Measurements from ENCODE around the gene AGBL4. TPM values are rescaled to one million over a fixed set of nuclear protein-coding genes. Genes with fewer than 3 reads are reported as not detected.
"Not testable (repeated sequence)": the region's sequence is repeated elsewhere in the genome, so short reads cannot be mapped to it uniquely, and the experiment has no call there.

AGBL4 gene
- total and polyA plus RNA-seq, 2 donors, result 0.18 to 0.24 TPM

DNA sequence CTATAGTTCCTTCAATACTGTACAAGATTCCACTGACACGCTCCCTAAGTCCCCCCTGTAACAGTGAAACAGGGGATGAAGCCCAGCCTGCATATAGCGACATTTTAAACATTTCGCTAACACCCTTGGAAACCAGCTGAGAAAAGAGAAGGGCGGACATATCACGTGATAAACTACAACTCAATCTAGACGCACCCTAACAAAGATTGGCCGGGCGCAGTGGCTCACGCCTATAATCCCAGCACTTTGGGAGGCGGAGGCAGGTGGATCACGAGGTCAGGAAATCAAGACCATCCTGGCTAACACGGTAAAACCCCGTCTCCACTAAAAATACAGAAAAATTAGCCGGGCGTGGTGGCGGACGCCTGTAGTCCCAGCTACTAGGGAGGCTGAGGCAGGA is 236.7 kb downstream of the AGBL4 start:
- DNase-seq (ENCODE audit: low read depth in 6 of 9, low spot score in 9 of 9); H3K4me3 ChIP-seq (ENCODE audit: low read length in 2 of 2); H3K27me3 ChIP-seq (ENCODE audit: control insufficient read depth in 2 of 2, insufficient read depth in 1 of 2, low read length in 1 of 2); H3K27ac ChIP-seq (ENCODE audit: low read depth in 1 of 2, low read length in 1 of 2); H3K9me3 ChIP-seq (ENCODE audit: control insufficient read depth in 2 of 2, insufficient read depth in 1 of 2, low read length in 1 of 2); H3K36me3 ChIP-seq (ENCODE audit: control insufficient read depth in 2 of 2, insufficient read depth in 2 of 2, low read length in 1 of 2); H3K4me1 ChIP-seq (ENCODE audit: control insufficient read depth in 2 of 2, insufficient read depth in 2 of 2, low read length in 2 of 2): not testable (repeated sequence)
- 96% methylated on average over 17 of the region's 17 CpGs for WGBS

DNA sequence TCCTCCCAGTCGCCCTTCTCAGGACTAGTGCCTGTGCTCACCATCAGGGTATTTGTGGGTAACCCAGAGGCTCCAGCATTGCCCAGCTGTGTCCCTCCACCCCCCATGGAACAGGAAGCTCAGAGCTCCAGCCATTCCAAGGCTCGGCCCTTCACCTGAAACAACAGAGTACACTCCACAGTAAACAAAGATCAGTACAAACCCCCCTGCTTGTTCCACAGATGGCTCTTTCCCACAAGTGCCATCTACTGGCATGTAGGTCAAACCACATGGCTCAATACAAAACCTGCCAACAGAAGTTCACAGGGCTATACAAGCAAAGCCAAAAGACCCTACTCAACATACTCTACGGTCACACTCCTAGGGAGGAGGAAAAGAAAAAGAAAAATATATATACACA is 258.7 kb downstream of the AGBL4 start:
- no peak overlapping the region for H3K4me3 ChIP-seq (ENCODE audit: low read length in 2 of 2)
- H3K27me3 ChIP-seq (ENCODE audit: control insufficient read depth in 2 of 2, insufficient read depth in 1 of 2, low read length in 1 of 2), result no peaks in the 10 kb centered on the region
- H3K27ac ChIP-seq (ENCODE audit: low read depth in 1 of 2, low read length in 1 of 2), result no peak overlapping the region
- peaks cover 0 to 15% of the 10 kb centered on the region in 2 donors for H3K9me3 ChIP-seq (ENCODE audit: control insufficient read depth in 2 of 2, insufficient read depth in 1 of 2, low read length in 1 of 2)
- no peaks in the 10 kb centered on the region for H3K36me3 ChIP-seq (ENCODE audit: control insufficient read depth in 2 of 2, insufficient read depth in 2 of 2, low read length in 1 of 2)
- H3K4me1 ChIP-seq (ENCODE audit: control insufficient read depth in 2 of 2, insufficient read depth in 2 of 2, low read length in 2 of 2), result no peaks in the 10 kb centered on the region
- 70% methylated on average over 3 of the region's 3 CpGs for WGBS
- no peak for DNase-seq (ENCODE audit: low read depth in 6 of 9, low spot score in 9 of 9)

DNA sequence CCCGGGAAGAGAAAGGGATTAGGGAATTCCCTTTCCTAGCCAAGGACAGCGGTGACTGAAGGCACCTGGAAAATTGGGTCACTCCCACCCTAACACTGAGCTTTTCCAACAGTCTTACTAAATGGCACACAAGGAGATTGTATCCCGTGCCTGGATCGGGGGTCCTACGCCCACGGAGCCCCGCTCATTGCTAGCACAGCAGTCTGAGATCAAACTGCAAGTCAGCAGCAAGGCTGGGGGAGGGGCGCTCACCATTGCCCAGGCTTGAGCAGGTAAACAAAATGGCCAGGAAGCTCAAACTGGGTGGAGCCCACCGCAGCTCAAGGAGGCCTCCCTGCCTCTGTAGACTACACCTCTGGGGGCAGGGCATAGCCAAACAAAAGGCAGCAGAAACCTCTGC is 285.6 kb downstream of the AGBL4 start:
- 97% methylated on average over 9 of the region's 9 CpGs for WGBS
- not testable (repeated sequence) for DNase-seq (ENCODE audit: low read depth in 6 of 9, low spot score in 9 of 9); H3K4me3 ChIP-seq (ENCODE audit: low read length in 2 of 2)

DNA sequence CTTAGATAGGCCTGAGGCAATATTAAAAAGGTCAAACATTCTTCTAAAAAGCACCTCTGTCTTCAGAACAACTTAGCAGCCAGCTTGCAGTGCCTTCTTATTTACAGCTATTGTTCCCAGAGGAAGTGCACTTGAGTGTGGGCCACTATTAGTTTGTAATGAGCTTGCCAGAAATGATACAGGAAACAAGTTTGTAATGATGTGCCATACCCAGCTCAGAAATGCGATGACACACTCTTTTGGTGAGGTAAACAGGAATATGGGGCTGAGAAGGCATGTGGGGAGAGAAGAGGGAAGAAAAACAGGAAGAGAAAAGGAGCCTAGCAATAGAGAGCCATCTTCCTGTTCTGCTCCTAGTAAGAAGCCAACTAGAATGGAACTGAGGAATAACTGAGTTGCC is 295.4 kb downstream of the AGBL4 start:
- Histone ChIP-seq H3K36me3 (ENCODE audit: control insufficient read depth in 2 of 2, insufficient read depth in 2 of 2, low read length in 1 of 2) (no peaks in the 10 kb centered on the region), H3K4me1 (ENCODE audit: control insufficient read depth in 2 of 2, insufficient read depth in 2 of 2, low read length in 2 of 2) (no peaks in the 10 kb centered on the region), H3K4me3 (ENCODE audit: low read length in 2 of 2) (no peak overlapping the region), H3K27ac (ENCODE audit: low read depth in 1 of 2, low read length in 1 of 2) (no peak overlapping the region), H3K9me3 (ENCODE audit: control insufficient read depth in 2 of 2, insufficient read depth in 1 of 2, low read length in 1 of 2) (peaks cover 0 to 9% of the 10 kb centered on the region in 2 donors), H3K27me3 (ENCODE audit: control insufficient read depth in 2 of 2, insufficient read depth in 1 of 2, low read length in 1 of 2) (no peaks in the 10 kb centered on the region)
- 19% methylated on average over 1 of the region's 1 CpG for WGBS
- no peak for DNase-seq (ENCODE audit: low read depth in 6 of 9, low spot score in 9 of 9)

More for the DNA sequence above, 285.6 kb downstream of the AGBL4 start:
- H3K27me3 ChIP-seq (ENCODE audit: control insufficient read depth in 2 of 2, insufficient read depth in 1 of 2, low read length in 1 of 2); H3K4me1 ChIP-seq (ENCODE audit: control insufficient read depth in 2 of 2, insufficient read depth in 2 of 2, low read length in 2 of 2); H3K9me3 ChIP-seq (ENCODE audit: control insufficient read depth in 2 of 2, insufficient read depth in 1 of 2, low read length in 1 of 2); H3K36me3 ChIP-seq (ENCODE audit: control insufficient read depth in 2 of 2, insufficient read depth in 2 of 2, low read length in 1 of 2); H3K27ac ChIP-seq (ENCODE audit: low read depth in 1 of 2, low read length in 1 of 2): not testable (repeated sequence)

DNA sequence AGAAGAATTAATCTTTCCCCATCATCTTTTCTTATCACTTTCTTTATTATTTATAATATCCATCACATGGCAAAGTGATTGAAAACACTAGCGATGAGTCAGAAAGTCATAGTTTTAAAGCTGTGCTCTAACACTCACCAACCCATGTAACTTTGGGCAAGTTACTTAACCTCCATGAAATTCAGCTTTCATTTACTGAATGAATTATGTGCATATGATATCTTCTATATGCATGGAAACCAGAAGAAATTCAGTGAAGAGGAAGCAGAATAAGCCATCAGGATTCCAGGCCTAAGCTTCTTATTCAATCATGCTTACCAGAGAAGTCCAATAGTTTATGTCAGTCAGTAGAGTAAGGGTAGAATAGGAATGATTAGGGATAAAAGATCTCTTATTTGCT is 300.1 kb downstream of the AGBL4 start:
- Histone ChIP-seq H3K36me3 (ENCODE audit: control insufficient read depth in 2 of 2, insufficient read depth in 2 of 2, low read length in 1 of 2) (no peaks in the 10 kb centered on the region), H3K27ac (ENCODE audit: low read depth in 1 of 2, low read length in 1 of 2) (no peak overlapping the region), H3K27me3 (ENCODE audit: control insufficient read depth in 2 of 2, insufficient read depth in 1 of 2, low read length in 1 of 2) (no peaks in the 10 kb centered on the region), H3K4me3 (ENCODE audit: low read length in 2 of 2) (no peak overlapping the region), H3K9me3 (ENCODE audit: control insufficient read depth in 2 of 2, insufficient read depth in 1 of 2, low read length in 1 of 2) (no peaks in the 10 kb centered on the region), H3K4me1 (ENCODE audit: control insufficient read depth in 2 of 2, insufficient read depth in 2 of 2, low read length in 2 of 2) (no peaks in the 10 kb centered on the region)
- 99% methylated on average over 1 of the region's 1 CpG for WGBS
- DNase-seq (ENCODE audit: low read depth in 6 of 9, low spot score in 9 of 9), result no peak

DNA sequence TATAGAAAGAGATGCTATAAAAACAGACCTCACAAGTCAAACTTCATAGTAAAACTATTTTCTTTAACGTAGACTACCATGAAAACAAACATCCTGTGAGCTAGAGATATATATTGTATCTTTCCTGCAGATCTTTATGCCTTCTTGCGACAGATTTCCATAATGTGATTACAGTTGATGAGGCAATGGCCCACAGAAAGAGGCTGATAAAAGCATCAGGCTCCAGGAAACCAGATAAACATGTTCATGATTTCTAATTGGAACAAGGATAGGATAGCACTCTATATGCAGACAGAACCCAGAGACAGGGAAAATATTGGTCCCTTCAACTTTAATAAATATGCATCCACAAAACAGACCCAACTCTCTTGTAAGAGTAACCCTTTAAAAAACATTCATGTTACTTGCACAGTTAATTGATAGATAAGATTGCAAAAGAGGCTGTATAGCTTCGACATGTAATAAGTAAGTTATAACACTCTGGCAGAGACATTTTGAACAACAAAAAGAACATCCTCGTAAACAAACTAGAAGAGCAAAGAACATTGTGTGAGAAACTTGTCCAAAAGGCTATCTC is 329.4 kb downstream of the AGBL4 start:
- 66% methylated on average over 4 of the region's 4 CpGs for WGBS
- DNase-seq (ENCODE audit: low read depth in 6 of 9, low spot score in 9 of 9), result no peak

DNA sequence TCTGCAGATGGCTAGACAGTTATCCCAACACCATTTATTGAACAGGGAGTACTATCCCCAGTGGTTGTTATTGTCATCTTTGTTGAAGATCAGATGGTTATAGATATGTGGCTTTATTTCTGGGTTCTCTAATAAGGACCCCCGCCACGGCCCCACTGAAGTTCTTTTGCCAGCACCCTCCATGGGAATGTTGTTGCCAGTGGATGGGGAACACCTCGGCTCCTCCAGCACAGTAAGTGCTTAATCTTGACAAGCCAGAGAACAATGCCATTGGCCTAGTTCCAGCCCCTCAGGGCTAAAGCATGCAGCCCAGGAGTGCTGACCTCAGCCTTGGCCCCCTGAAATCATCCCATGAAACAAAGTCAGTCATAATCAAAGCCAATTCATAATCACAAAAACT is 337.6 kb downstream of the AGBL4 start:
- Histone ChIP-seq H3K4me1 (ENCODE audit: control insufficient read depth in 2 of 2, insufficient read depth in 2 of 2, low read length in 2 of 2) (no peaks in the 10 kb centered on the region), H3K4me3 (ENCODE audit: low read length in 2 of 2) (no peak overlapping the region), H3K9me3 (ENCODE audit: control insufficient read depth in 2 of 2, insufficient read depth in 1 of 2, low read length in 1 of 2) (no peaks in the 10 kb centered on the region), H3K36me3 (ENCODE audit: control insufficient read depth in 2 of 2, insufficient read depth in 2 of 2, low read length in 1 of 2) (no peaks in the 10 kb centered on the region), H3K27ac (ENCODE audit: low read depth in 1 of 2, low read length in 1 of 2) (no peak overlapping the region), H3K27me3 (ENCODE audit: control insufficient read depth in 2 of 2, insufficient read depth in 1 of 2, low read length in 1 of 2) (no peaks in the 10 kb centered on the region)
- WGBS, result 87% methylated on average over 3 of the region's 3 CpGs
- no peak for DNase-seq (ENCODE audit: low read depth in 6 of 9, low spot score in 9 of 9)

More for the DNA sequence above, 329.4 kb downstream of the AGBL4 start:
- H3K9me3 ChIP-seq (ENCODE audit: control insufficient read depth in 2 of 2, insufficient read depth in 1 of 2, low read length in 1 of 2), result no peaks in the 10 kb centered on the region
- H3K27me3 ChIP-seq (ENCODE audit: control insufficient read depth in 2 of 2, insufficient read depth in 1 of 2, low read length in 1 of 2), result no peaks in the 10 kb centered on the region
- H3K27ac ChIP-seq (ENCODE audit: low read depth in 1 of 2, low read length in 1 of 2), result no peak overlapping the region
- no peaks in the 10 kb centered on the region for H3K4me1 ChIP-seq (ENCODE audit: control insufficient read depth in 2 of 2, insufficient read depth in 2 of 2, low read length in 2 of 2)
- no peak overlapping the region for H3K4me3 ChIP-seq (ENCODE audit: low read length in 2 of 2)
- no peaks in the 10 kb centered on the region for H3K36me3 ChIP-seq (ENCODE audit: control insufficient read depth in 2 of 2, insufficient read depth in 2 of 2, low read length in 1 of 2)

DNA sequence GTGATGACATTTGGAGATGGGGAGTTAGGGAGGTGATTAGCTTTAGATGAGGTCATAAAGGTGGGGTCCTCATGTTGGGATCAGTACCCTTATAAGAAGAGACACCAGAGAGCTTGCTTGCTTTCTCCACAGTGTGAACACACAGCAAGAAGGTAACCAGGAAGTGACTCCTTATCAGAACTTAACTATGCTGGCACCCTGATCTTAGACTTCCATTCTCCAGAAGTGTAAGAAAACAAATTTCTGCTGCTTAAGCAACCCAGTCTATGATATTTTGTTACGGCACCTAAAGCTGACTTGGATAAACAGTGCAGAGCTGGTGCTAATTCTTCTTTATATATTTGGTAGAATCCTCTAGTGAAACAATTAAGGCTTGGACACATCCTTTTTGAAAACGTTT is 346.0 kb downstream of the AGBL4 start:
- no peak for DNase-seq (ENCODE audit: low read depth in 6 of 9, low spot score in 9 of 9)
- 53% methylated on average over 2 of the region's 2 CpGs for whole genome bisulfite sequencing
- no peak overlapping the region for H3K27ac ChIP-seq (ENCODE audit: low read depth in 1 of 2, low read length in 1 of 2)
- H3K27me3 ChIP-seq (ENCODE audit: control insufficient read depth in 2 of 2, insufficient read depth in 1 of 2, low read length in 1 of 2), result no peaks in the 10 kb centered on the region
- no peaks in the 10 kb centered on the region for H3K4me1 ChIP-seq (ENCODE audit: control insufficient read depth in 2 of 2, insufficient read depth in 2 of 2, low read length in 2 of 2)
- H3K36me3 ChIP-seq (ENCODE audit: control insufficient read depth in 2 of 2, insufficient read depth in 2 of 2, low read length in 1 of 2), result no peaks in the 10 kb centered on the region
- no peaks in the 10 kb centered on the region for H3K9me3 ChIP-seq (ENCODE audit: control insufficient read depth in 2 of 2, insufficient read depth in 1 of 2, low read length in 1 of 2)
- H3K4me3 ChIP-seq (ENCODE audit: low read length in 2 of 2), result no peak overlapping the region

DNA sequence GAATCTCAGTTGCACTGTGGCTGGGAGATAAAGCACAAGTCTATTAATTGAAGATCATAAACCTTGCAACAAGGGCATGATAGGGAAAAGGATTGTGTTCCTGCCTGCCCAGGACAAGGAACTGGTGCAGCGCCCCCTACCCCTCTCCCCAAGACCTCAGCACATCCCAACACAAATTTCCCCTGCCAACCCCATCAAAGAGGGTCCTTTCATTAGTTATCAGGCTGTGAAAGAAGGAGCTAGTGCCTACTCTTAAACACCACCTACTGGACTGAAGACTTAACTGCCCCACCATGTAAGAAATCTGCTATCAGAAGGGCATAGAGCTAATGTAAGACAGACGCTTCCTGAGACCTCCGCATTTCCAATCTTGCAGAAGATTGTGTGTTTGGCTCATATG is 372.6 kb downstream of the AGBL4 start:
- no peak for DNase-seq (ENCODE audit: low read depth in 6 of 9, low spot score in 9 of 9)
- Histone ChIP-seq H3K9me3 (ENCODE audit: control insufficient read depth in 2 of 2, insufficient read depth in 1 of 2, low read length in 1 of 2) (peaks cover 0 to 8% of the 10 kb centered on the region in 2 donors), H3K27ac (ENCODE audit: low read depth in 1 of 2, low read length in 1 of 2) (no peak overlapping the region), H3K36me3 (ENCODE audit: control insufficient read depth in 2 of 2, insufficient read depth in 2 of 2, low read length in 1 of 2) (no peaks in the 10 kb centered on the region), H3K4me1 (ENCODE audit: control insufficient read depth in 2 of 2, insufficient read depth in 2 of 2, low read length in 2 of 2) (no peaks in the 10 kb centered on the region), H3K4me3 (ENCODE audit: low read length in 2 of 2) (no peak overlapping the region), H3K27me3 (ENCODE audit: control insufficient read depth in 2 of 2, insufficient read depth in 1 of 2, low read length in 1 of 2) (no peaks in the 10 kb centered on the region)
- WGBS, result 72% methylated on average over 3 of the region's 3 CpGs

DNA sequence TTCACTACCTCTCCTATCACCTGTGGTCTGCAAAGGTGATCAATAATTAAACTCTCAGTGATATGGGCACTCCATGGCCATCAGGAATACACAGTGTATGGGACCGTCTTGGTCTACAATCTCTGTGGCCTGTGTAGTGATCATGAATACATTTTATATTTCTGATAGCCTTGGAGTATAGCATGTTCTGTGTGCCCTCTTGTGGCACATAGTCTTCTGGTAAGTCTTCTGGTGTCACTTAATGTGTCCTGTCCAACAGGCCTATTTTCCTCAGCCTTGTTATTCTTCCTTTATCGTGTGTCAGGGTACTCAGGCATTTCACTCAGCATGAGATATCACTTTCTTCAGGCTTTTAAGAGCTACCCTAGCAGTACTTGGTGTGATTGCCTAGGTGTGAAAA is 393.6 kb downstream of the AGBL4 start:
- no peak for DNase-seq (ENCODE audit: low read depth in 6 of 9, low spot score in 9 of 9)
- Histone ChIP-seq H3K27ac (ENCODE audit: low read depth in 1 of 2, low read length in 1 of 2) (no peak overlapping the region), H3K9me3 (ENCODE audit: control insufficient read depth in 2 of 2, insufficient read depth in 1 of 2, low read length in 1 of 2) (no peaks in the 10 kb centered on the region), H3K4me3 (ENCODE audit: low read length in 2 of 2) (no peak overlapping the region), H3K27me3 (ENCODE audit: control insufficient read depth in 2 of 2, insufficient read depth in 1 of 2, low read length in 1 of 2) (no peaks in the 10 kb centered on the region), H3K36me3 (ENCODE audit: control insufficient read depth in 2 of 2, insufficient read depth in 2 of 2, low read length in 1 of 2) (no peaks in the 10 kb centered on the region), H3K4me1 (ENCODE audit: control insufficient read depth in 2 of 2, insufficient read depth in 2 of 2, low read length in 2 of 2) (no peaks in the 10 kb centered on the region)
- 83% methylated on average over 2 of the region's 2 CpGs for WGBS
